Smooth muscle cell (in vitro differentiated cells): ENCODE measurements around the gene PMS1. TPM values are rescaled to one million over a fixed set of nuclear protein-coding genes. Genes with fewer than 3 reads are reported as not detected.

Source experiments
- DNase-seq: peaks from one replicate; lab custom pipeline; 2025; ENCODE audit not compliant: unreplicated experiment; lab: John Stamatoyannopoulos, UW
- H2AFZ ChIP-seq: fragments of 200-600 bp; sonication (generic); 2 replicates; pipeline ENCODE4 v1.6.0; 2016; ENCODE audit warnings: antibody characterized with exemption, low read depth, mild to moderate bottlenecking
- H3F3A ChIP-seq: fragments of 200-600 bp; sonication (generic); 2 replicates; pipeline ENCODE4 v1.6.0; 2017; ENCODE audit warnings: antibody characterized with exemption, low read depth
- H3K27ac ChIP-seq: fragments of 200-600 bp; sonication (generic); 2 replicates; pipeline ENCODE4 v1.5.1; 2016; ENCODE audit warnings: low read depth, mild to moderate bottlenecking
- H3K27me3 ChIP-seq: fragments of 200-600 bp; sonication (generic); 2 replicates; pipeline ENCODE4 v1.6.1; 2016; ENCODE audit warnings: low read depth, mild to moderate bottlenecking
- H3K36me3 ChIP-seq: fragments of 200-600 bp; sonication (generic); 2 replicates; pipeline ENCODE4 v1.5.1; 2016; ENCODE audit warnings: low read depth
- H3K4me1 ChIP-seq: fragments of 200-600 bp; sonication (generic); 2 replicates; pipeline ENCODE4 v1.5.1; 2016; ENCODE audit warnings: low read depth
- H3K4me2 ChIP-seq: fragments of 200-600 bp; sonication (generic); 2 replicates; pipeline ENCODE4 v1.6.0; 2016; ENCODE audit warnings: mild to moderate bottlenecking
- H3K4me3 ChIP-seq: fragments of 200-600 bp; sonication (generic); 2 replicates; pipeline ENCODE4 v1.5.1; 2016; ENCODE audit warnings: mild to moderate bottlenecking
- H3K79me2 ChIP-seq: fragments of 200-600 bp; sonication (generic); 2 replicates; pipeline ENCODE4 v1.6.0; 2016; ENCODE audit warnings: low read depth, mild to moderate bottlenecking
- H3K9ac ChIP-seq: fragments of 200-600 bp; sonication (generic); 2 replicates; pipeline ENCODE4 v1.6.0; 2016; ENCODE audit warnings: low read depth
- H3K9me3 ChIP-seq: fragments of 200-600 bp; sonication (generic); replicated peaks from 2 replicates; pipeline ENCODE4 v1.5.1; 2016; ENCODE audit warnings: low read depth
- H4K20me1 ChIP-seq: fragments of 200-600 bp; sonication (generic); 2 replicates; pipeline ENCODE4 v1.6.0; 2016; ENCODE audit warnings: low read depth
- WGBS: methylation state at CpG from one replicate; pipeline ENCODE4 v1.1.7; 2016; ENCODE audit warnings: low lambda C conversion rate; 5-methylcytosine and 5-hydroxymethylcytosine counted together
- polyA plus RNA-seq: library from polyadenylated mRNA; unstranded; fragments of >200 nt; fragmentation: Nextera tagmentation; extraction: Ambion mirVana; gene quantifications from 2 replicates; pipeline ENCODE4 v1.2.1, GENCODE V29; 2016
- total RNA-seq: library from RNA; depleted of rRNA; stranded (reverse); fragments of >200 nt; gene quantifications from 2 replicates; pipeline ENCODE4 v1.2.3, GENCODE V29; 2014
- TF ChIP-seq, protein P1 (sequence below): fragments of 200-600 bp; sonication (generic); IDR thresholded peaks from 2 replicates; pipeline ENCODE4 v1.5.1; 2017; ENCODE audit warnings: borderline replicate concordance, mild to moderate bottlenecking, antibody characterized with exemption; ENCODE audit not compliant: insufficient read depth, poor library complexity, severe bottlenecking

Gene PMS1
- total and polyA plus RNA-seq, 2 experiments from 2014 or later: 12.4 to 21.9 TPM

DNA sequence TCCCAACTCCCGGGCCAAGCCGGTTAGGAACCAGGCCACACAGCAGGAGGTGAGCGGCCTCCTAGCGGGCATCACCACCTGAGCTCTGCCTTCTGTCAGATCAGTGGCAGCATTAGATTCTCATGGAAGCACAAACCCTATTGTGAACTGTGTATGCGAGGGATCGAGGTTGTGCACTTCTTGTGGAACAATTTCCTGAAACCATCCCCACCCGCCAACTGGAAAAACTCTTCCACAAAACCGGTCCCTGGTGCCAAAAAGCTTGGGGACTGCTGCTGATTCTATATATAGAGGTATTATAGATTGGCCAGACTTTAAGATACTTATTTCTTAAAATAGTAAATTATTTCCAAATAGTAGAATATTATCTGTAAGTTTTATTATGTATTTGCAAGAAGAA is 89.4 kb downstream of the PMS1 start:
- 94% methylated on average over 8 of the region's 8 CpGs for WGBS
- H3K79me2 ChIP-seq: no peaks in the 10 kb centered on the region
- H3K4me3 ChIP-seq: no peak overlapping the region
- TF ChIP-seq, protein P1, sequence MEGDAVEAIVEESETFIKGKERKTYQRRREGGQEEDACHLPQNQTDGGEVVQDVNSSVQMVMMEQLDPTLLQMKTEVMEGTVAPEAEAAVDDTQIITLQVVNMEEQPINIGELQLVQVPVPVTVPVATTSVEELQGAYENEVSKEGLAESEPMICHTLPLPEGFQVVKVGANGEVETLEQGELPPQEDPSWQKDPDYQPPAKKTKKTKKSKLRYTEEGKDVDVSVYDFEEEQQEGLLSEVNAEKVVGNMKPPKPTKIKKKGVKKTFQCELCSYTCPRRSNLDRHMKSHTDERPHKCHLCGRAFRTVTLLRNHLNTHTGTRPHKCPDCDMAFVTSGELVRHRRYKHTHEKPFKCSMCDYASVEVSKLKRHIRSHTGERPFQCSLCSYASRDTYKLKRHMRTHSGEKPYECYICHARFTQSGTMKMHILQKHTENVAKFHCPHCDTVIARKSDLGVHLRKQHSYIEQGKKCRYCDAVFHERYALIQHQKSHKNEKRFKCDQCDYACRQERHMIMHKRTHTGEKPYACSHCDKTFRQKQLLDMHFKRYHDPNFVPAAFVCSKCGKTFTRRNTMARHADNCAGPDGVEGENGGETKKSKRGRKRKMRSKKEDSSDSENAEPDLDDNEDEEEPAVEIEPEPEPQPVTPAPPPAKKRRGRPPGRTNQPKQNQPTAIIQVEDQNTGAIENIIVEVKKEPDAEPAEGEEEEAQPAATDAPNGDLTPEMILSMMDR: no peak
- no peaks in the 10 kb centered on the region for H4K20me1 ChIP-seq
- no peaks in the 10 kb centered on the region for H3K9me3 ChIP-seq
- H3K27ac ChIP-seq: no peak overlapping the region
- H2AFZ ChIP-seq: no peak overlapping the region
- no peaks in the 10 kb centered on the region for H3F3A ChIP-seq
- H3K4me1 ChIP-seq: no peaks in the 10 kb centered on the region
- H3K36me3 ChIP-seq: no peaks in the 10 kb centered on the region
- H3K9ac ChIP-seq: no peak overlapping the region
- DNase-seq: no peak
- no peaks in the 10 kb centered on the region for H3K27me3 ChIP-seq
- H3K4me2 ChIP-seq: no peak overlapping the region

DNA sequence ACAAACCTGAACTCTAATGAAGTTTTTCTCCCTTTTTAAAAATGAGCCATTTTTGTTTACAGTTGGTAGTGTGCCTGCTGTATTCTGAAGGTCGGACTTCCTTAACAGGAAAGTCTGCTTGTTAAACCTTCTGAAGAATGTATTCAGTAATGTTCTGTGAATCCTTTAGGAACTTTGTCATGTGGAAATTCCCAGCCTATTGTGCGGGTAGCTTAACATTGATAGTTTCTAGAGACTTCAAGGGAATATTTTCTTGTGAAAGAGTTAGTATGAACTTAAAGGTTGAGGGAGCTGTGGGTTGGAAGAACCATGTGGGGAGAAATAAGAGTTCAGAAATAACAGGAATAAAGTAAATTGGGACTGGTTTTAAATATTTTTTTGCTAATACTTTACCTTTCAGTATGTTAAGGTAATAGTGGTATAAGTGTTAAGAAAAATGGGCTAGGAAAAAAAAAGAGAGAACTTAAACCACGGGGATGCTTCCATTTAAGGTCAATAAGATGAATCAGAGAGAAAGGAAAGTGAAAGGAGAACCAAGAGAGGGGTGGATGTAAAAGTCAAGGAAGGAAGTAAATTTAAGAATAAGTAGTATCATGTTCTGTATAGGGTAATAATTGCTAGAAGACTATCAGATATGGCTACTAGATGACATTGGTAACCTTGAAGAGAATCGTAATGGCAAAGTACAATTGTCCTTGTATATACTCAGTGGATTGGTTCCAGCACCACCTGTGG is 90.5 kb downstream of the PMS1 start:
- TF ChIP-seq, protein P1: no peak
- WGBS: 85% methylated on average over 4 of the region's 4 CpGs
- DNase-seq: no peak

GRCh38 chr2:189876271-189876670 is 92.0 kb downstream of the PMS1 start:
- no peak overlapping the region for H3K4me3 ChIP-seq
- no peaks in the 10 kb centered on the region for H3K27me3 ChIP-seq
- H2AFZ ChIP-seq: no peak overlapping the region
- no peaks in the 10 kb centered on the region for H3K9me3 ChIP-seq
- 93% methylated on average over 2 of the region's 2 CpGs for WGBS
- H3K4me2 ChIP-seq: no peak overlapping the region
- TF ChIP-seq, protein P1: no peak
- no peak for DNase-seq
- no peak overlapping the region for H3K27ac ChIP-seq
- H3K36me3 ChIP-seq: no peaks in the 10 kb centered on the region
- no peaks in the 10 kb centered on the region for H4K20me1 ChIP-seq
- H3K79me2 ChIP-seq: no peaks in the 10 kb centered on the region
- no peak overlapping the region for H3K9ac ChIP-seq
- no peaks in the 10 kb centered on the region for H3F3A ChIP-seq
- no peaks in the 10 kb centered on the region for H3K4me1 ChIP-seq

More for the DNA sequence above, 90.5 kb downstream of the PMS1 start:
- Histone ChIP-seq H3K79me2 (no peaks in the 10 kb centered on the region), H2AFZ (no peak overlapping the region), H3K4me3 (no peak overlapping the region), H4K20me1 (no peaks in the 10 kb centered on the region), H3K9ac (no peak overlapping the region), H3K4me2 (no peak overlapping the region), H3F3A (no peaks in the 10 kb centered on the region), H3K36me3 (no peaks in the 10 kb centered on the region), H3K27ac (no peak overlapping the region), H3K9me3 (no peaks in the 10 kb centered on the region), H3K27me3 (no peaks in the 10 kb centered on the region), H3K4me1 (no peaks in the 10 kb centered on the region)

- no peak overlapping the region for H3K9ac ChIP-seq
- no peak overlapping the region for H2AFZ ChIP-seq
- no peaks in the 10 kb centered on the region for H3K79me2 ChIP-seq
- no peaks in the 10 kb centered on the region for H3F3A ChIP-seq
- DNase-seq: no peak
- no peaks in the 10 kb centered on the region for H3K36me3 ChIP-seq
- no peaks in the 10 kb centered on the region for H3K27me3 ChIP-seq
- no peaks in the 10 kb centered on the region for H4K20me1 ChIP-seq
- 92% methylated on average over 8 of the region's 8 CpGs for WGBS
- H3K9me3 ChIP-seq: no peaks in the 10 kb centered on the region
- TF ChIP-seq, protein P1: no peak
- H3K4me2 ChIP-seq: no peak overlapping the region
- H3K27ac ChIP-seq: no peak overlapping the region
- no peaks in the 10 kb centered on the region for H3K4me1 ChIP-seq
- H3K4me3 ChIP-seq: no peak overlapping the region
Observed at GRCh38 chr2:189879716-189880081, 95.4 kb downstream of the PMS1 start.
